A204.1 (cell line): ENCODE data around the gene CMSS1.

Source experiments
- FAIRE-seq: peaks from 2 replicates; lab custom pipeline; 2012; peaks lifted over from hg19 to GRCh38; lab: Jason Lieb, UNC

Gene CMSS1

DNA sequence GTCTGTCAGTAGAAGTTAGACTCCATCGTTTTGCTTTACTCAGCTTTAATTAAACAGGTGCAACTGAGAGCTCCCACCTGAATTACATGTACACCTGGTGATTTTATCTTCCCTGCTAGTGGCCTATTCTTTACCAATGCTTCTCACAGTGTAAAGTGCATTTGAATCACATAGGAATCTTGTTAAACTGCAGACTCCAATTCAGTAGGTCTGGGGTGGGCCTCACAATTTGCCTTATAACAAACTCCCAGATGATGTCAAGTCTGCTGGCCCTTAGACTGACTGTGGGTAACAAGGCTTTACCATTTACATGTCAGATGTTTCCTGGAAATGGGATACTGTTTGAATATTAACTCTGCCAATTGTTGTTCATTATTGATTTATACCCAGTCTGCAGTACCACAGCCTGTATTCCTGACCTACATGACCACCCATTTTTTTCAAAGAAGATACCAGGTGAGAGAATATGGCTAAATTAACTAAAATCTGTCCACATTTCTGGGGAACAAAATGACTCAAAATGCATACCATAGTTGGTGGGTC lies 37.2 kb downstream of the CMSS1 start:
- FAIRE-seq: no peak

GRCh38 chr3:99855900-99856299 lies 38.2 kb downstream of the CMSS1 start:
- no peak for FAIRE-seq

GRCh38 chr3:99856437-99857220 lies 39.0 kb downstream of the CMSS1 start:
- FAIRE-seq: no peak

GRCh38 chr3:99857278-99857677 lies 39.6 kb downstream of the CMSS1 start:
- no peak for FAIRE-seq

DNA sequence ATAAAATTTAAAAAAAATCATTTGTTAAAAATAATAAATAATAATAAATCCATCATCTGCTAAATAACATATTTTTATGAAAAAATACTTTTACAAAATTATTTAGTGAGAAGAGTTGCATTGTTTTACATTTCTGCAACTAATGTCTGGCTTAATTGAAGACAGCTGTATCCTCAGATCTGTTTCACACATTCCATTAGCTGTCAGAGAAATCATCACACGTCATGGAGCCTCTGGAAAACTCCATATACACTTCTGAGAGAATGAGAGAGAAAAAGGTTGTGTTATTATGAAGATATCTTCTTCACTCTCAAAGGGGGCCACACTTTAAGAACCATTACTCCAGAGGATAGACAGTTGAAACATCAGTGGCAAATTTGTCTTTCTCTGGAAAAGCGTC lies 40.8 kb downstream of the CMSS1 start:
- FAIRE-seq: no peak

GRCh38 chr3:99859825-99860224 lies 42.2 kb downstream of the CMSS1 start:
- FAIRE-seq: no peak

DNA sequence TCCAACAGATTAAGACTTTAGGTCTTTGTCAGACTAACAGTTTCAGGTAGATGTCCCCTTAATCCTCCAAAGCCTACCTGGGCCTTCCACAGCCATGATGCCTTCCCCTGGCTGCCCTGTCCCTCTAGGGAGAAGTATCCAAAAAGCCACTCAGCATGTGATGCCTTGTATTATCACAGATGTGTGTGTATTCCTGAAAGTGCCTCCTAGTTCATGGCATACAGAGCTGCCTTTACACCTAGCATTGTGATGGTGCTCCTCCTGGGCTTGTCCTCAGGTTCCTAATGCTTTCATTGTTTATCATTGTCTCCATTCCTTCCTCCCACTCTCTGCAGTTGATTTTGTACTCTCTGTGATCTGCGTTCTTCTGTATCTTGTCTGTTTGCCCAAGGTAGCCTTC lies 43.6 kb downstream of the CMSS1 start:
- FAIRE-seq: no peak

DNA sequence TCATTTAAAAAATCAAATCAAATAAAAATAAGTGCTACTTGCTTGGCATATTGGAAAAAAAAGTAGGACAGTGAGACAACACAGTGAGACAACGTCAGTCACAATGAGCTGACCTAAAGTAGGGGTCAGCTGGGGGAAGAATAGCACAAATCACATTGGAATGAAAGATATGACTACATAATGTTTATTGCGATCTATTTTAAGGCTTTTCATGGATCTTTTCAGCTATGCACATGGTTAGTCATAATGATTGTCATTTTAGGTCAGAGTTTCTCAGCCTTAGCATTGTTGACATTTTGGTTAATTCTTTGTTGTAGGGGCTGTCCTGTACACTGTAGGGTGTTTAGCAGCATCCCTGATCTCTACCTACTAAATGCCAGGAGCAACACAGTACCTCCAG lies 44.5 kb downstream of the CMSS1 start:
- no peak for FAIRE-seq

DNA sequence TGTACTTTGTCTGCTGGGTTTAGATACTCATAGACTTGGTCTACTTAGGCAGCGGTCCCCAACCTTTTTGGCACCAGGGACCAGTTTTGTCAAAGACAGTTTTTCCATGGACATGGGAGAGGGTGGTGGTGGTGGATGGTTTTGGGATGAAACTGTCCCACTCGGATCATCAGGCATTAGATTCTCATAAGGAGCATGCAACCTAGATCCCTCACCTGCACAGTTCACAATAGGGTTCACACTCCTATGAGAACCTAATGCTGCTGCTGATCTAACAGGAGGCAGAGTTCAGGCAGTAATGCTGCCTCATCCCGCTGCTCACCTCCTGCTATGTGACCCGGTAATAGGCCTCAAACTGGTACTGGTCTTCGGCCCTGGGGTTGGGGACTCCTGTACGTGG lies 45.3 kb downstream of the CMSS1 start:
- no peak for FAIRE-seq

DNA sequence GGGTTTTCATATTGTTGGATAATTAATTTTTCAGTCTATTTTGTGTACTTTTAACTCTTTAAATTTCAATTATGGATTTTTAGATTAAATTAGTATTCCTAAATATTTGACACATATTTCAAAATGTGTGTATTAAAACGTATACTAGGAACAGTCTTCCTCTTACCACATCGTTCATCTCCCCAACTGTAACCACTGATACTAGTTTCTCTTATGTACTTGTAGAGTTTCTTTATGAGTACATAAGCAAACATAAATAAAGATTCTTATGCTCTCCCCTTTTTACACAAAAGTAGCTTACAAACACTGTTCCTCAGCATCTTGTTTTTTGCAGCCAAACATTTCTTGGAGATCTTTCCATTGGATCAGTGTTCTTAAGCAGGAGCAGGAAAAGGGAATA lies 45.9 kb downstream of the CMSS1 start:
- no peak for FAIRE-seq

DNA sequence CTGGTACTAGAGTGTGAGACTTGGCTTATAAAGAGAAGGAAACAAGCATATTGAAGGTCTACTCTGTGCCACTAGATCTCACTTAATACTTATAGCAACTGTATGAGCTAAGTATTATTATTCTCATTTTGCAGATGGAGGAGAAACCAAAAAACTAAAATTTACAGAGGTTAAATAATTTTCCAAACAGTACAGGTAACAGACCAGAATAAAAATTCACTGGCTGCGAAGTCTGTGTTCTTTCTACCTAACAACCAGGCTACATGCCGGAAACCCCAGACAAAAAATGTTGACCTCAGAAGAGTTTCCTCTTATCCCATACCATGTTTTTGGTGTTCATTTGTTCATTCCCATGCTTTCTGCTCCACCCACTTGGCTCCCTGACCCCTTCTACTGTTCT lies 46.6 kb downstream of the CMSS1 start:
- no peak for FAIRE-seq

DNA sequence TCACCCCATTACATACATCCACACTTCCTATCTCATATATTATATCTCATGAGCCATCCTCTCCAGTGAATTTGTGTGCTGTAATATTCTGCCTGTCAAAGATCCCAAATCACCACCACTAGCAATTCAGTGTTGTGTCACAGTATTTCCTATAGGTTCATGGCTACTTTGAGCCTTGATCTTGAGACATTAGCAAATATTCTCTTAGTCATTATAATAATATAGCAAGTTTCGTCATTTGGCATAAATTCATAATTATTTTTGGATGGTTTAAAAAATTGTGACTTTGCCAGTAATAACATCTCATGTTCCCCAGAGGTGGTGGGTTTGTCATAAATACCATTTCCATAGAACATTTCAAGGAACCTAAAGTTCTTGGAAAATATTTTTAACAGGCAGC lies 47.7 kb downstream of the CMSS1 start:
- no peak for FAIRE-seq

GRCh38 chr3:99866261-99866761 lies 48.6 kb downstream of the CMSS1 start:
- no peak for FAIRE-seq

DNA sequence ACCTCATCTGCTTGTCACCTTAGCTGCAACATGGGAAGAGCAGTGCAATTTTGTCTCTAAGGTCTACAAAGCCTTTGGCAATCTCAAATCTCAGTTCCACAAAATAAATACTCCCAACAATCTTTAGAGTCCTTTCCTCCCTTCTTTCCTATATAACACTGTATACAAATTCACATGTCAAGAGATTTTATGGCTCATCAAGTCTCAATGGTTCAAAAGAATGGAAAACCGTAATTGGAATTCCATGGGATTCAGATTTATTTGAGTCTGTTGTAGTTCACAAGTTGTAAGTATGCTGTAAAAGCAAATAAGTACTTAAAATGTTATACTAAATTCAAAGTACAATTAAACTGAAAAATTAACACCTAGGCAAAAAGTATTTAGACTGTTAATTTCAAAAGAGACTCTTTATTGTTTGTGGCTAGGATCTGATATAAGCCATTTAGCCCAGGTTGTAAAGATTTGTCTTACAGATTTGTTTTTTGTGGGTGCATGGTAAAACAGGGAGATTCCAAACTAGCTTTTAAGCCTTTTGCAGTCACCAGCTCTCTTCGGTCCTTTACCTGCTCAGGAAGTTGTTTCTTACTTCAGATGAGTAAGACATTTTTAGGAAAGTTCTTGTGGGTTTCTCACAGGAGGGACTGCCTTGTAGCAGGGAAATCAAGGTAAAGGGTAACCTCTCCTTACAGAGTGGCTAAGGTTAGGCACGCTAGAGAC lies 50.1 kb downstream of the CMSS1 start:
- FAIRE-seq: no peak

DNA sequence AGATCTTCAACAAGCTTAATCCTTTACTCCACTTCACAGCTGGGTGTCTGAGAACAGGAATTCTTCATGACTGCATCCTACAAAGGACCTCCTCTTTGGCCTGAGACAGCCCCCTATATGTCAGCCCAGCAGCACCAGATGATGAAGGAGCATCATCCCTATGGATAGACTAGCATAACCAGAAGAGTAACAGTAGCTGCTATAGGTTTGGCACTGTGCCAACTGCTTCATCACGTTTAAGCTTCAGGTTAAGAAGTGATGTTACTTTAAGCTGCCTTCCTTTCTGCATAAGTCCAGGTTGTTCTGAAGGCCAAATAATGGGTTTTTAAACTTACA lies 50.6 kb downstream of the CMSS1 start:
- FAIRE-seq: no peak

DNA sequence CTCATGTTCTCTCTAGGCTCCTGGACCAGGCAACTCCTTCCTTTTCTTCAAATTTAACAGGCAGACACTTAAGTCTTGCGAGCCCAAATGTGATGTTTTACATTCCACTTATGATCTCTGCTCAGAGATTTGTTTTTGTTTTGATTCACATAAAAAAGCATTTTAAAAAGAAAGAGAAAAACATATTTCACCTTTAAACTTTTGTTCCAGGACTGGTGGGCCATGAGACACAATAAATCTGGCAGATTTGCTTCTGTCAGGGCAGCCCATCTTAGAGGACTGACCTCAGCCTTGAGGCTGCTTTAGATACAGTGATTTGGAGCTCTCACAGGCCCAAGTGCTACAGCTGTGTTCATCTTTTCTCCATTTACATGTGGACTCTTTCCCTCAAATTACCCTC lies 52.0 kb downstream of the CMSS1 start:
- no peak for FAIRE-seq

GRCh38 chr3:99870712-99871111 lies 53.0 kb downstream of the CMSS1 start:
- FAIRE-seq: no peak

- no peak for FAIRE-seq
Observed at GRCh38 chr3:99871231-99872045, 53.8 kb downstream of the CMSS1 start.

DNA sequence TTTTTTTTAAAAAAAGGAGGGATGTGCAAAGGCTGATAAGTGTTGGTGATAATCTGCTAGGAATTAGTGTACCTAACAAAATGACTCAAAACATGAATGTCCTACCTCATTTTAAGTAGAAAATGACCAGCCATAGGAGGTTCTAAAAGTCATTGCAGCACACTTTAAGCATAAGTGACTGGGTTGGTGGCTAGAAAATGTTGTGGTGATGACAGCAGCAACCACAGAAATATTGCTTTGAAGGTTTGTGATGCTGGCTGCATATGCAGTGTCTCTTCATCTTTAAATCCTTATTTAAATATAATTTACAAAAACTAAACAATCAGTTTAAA lies 55.2 kb downstream of the CMSS1 start:
- no peak for FAIRE-seq

- no peak for FAIRE-seq
Observed at GRCh38 chr3:99873269-99874102, 55.8 kb downstream of the CMSS1 start.

DNA sequence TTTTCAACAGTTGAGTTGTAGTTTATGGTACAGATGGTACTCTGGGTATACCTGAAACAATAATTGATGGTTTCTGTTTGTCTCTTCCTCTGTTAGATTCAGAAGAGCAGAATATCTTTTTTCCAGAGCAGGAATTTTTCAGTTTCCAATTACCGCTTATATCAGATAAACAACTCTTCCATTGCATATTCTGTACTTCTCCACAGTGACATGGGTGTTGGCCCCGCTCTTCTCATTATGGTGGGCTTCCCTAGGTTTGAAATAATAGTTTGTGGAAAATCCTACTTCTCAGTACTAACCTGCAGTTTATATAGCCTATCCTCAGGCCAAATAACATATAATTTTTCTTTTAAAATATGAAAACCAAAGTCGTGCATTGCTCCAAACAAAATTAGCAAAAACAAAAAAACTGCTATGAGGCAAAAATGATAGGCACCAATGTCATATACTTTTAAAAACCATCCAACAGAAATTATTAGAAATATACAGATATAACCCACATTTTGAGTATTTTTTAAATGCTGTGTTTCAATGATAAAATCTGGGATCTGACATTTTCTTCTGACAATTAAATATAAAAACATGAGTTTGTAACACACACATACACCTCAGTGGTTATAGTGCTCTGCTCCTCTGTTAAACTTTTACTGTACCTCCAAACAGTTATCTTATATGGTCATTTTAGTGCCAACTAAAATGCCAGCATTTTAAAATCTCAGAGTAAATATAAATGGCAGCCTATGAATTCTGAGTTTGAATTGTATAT lies 56.8 kb downstream of the CMSS1 start:
- FAIRE-seq: no peak
